Liver (tissue), 3 donors: ENCODE data around the gene B4GALT6.

Experiments
- ATF3 ChIP-seq: IDR thresholded peaks from 2 replicates; pipeline ENCODE4 v1.6.1; 2016; ENCODE audit warnings: antibody characterized with exemption
- CTCF ChIP-seq: fragments of 150-350 bp; IDR thresholded peaks from 2 replicates; pipeline ENCODE4 v1.5.1; 2017; ENCODE audit warnings: improper control_type of control experiment, low read depth, low read length; ENCODE audit not compliant: missing input control
- GABPA ChIP-seq, 2 donors: IDR thresholded peaks in 1 of 2; conservative IDR thresholded peaks in 1 of 2; 2 replicates each; pipeline ENCODE4 v1.6.1; 2016; ENCODE audit warnings: antibody characterized with exemption in 2 of 2, mild to moderate bottlenecking in 1 of 2, moderate library complexity in 1 of 2
- JUND ChIP-seq, 2 donors: IDR thresholded peaks; 2 replicates each; pipeline ENCODE4 v1.6.1; 2016; ENCODE audit warnings: antibody characterized with exemption in 2 of 2
- RAD21 ChIP-seq, 2 donors: IDR thresholded peaks; 2 replicates each; pipeline ENCODE4 v1.6.1; 2016; ENCODE audit warnings: antibody characterized with exemption in 2 of 2, mild to moderate bottlenecking in 2 of 2
- TAF1 ChIP-seq: conservative IDR thresholded peaks from 2 replicates; pipeline ENCODE4 v1.6.1; 2016; ENCODE audit warnings: antibody characterized with exemption, mild to moderate bottlenecking
- donor health status: healthy.
- donor health status: healthy.

- TF ChIP-seq JUND (IDR thresholded peaks at IDR 0.05) (no peak), ATF3 (no peak), CTCF (no peak), RAD21 (IDR thresholded peaks at IDR 0.05) (no peak), GABPA (IDR thresholded peaks at IDR 0.05 in 1 of 2, conservative IDR thresholded peaks at IDR 0.05 in 1 of 2) (no peak), TAF1 (no peak)
Observed at GRCh38 chr18:31680433-31680811, 4.0 kb downstream of the B4GALT6 start.
